OCI-LY3 (cell line): Measurements from ENCODE around the gene MARCHF4.

Experiments used
- H2AFZ ChIP-seq: fragments of 200-600, 300-600 bp; shearing (Covaris generic); 2 replicates; pipeline ENCODE4 v1.6.0; 2014; ENCODE audit warnings: antibody characterized with exemption, low read depth, low read length
- H3K27ac ChIP-seq: fragments of 200-600, 300-600 bp; sonication (generic); 2 replicates; pipeline ENCODE4 v1.5.1; 2014; ENCODE audit warnings: mild to moderate bottlenecking, low read length, moderate library complexity, mixed read lengths
- H3K27me3 ChIP-seq: fragments of 200-600, 300-600 bp; sonication (generic); 2 replicates; pipeline ENCODE4 v1.6.1; 2014; ENCODE audit warnings: low read depth, low read length, mixed read lengths
- H3K36me3 ChIP-seq: fragments of 200-600, 300-600 bp; sonication (generic); replicated peaks from 2 replicates; pipeline ENCODE3; 2014; ENCODE audit warnings: low read depth, low read length, mixed read lengths
- H3K4me1 ChIP-seq: fragments of 300-600, 200-600 bp; sonication (generic); 2 replicates; pipeline ENCODE4 v1.6.1; 2014; ENCODE audit warnings: low read length, mixed read lengths
- H3K4me2 ChIP-seq: fragments of 200-600, 300-600 bp; sonication (generic); 2 replicates; pipeline ENCODE4 v1.6.1; 2014; ENCODE audit warnings: low read length, mixed read lengths
- H3K4me3 ChIP-seq: fragments of 300-600, 200-600 bp; sonication (generic); 2 replicates; pipeline ENCODE4 v1.5.1; 2014; ENCODE audit warnings: antibody characterized with exemption, mild to moderate bottlenecking, low read length, moderate library complexity
- H3K79me2 ChIP-seq: fragments of 300-600, 200-600 bp; shearing (Covaris generic); 2 replicates; pipeline ENCODE4 v1.6.1; 2014; ENCODE audit warnings: mild to moderate bottlenecking, low read length, mixed read lengths
- H3K9ac ChIP-seq: fragments of 300-600, 200-600 bp; shearing (Covaris generic); 2 replicates; pipeline ENCODE4 v1.6.0; 2014; ENCODE audit warnings: mild to moderate bottlenecking, low read length, moderate library complexity
- H3K9me3 ChIP-seq: fragments of 200-600, 300-600 bp; shearing (Covaris generic); 2 replicates; pipeline ENCODE4 v1.6.1; 2014; ENCODE audit warnings: low read length, mixed read lengths; ENCODE audit not compliant: insufficient read depth
- H4K20me1 ChIP-seq: fragments of 200-600, 300-600 bp; sonication (generic); 2 replicates; pipeline ENCODE4 v1.6.1; 2016; ENCODE audit warnings: low read length, mixed read lengths; ENCODE audit not compliant: insufficient read depth
- CTCF ChIP-seq: fragments of 200-600, 300-600 bp; sonication (generic); IDR thresholded peaks from 2 replicates; pipeline ENCODE4 v1.5.1; 2014; ENCODE audit warnings: antibody characterized with exemption, low read length, low read depth
- EZH2phosphoT487 ChIP-seq: fragments of 200-600 bp; shearing (Covaris generic); IDR thresholded peaks from 2 replicates; pipeline ENCODE4 v1.6.1; 2018; ENCODE audit warnings: antibody characterized with exemption, mixed run types, low read depth

Gene MARCHF4

GRCh38 chr2:216406826-216407225 lies 34.5 kb upstream of the MARCHF4 start:
- peaks cover 6% of the 10 kb centered on the region; the same call in 1 of the 2 replicates for H3K27me3 ChIP-seq
- no peak overlapping the region for H3K9ac ChIP-seq
- H3K36me3 ChIP-seq = no peaks in the 10 kb centered on the region
- no peaks in the 10 kb centered on the region for H3K9me3 ChIP-seq
- no peak overlapping the region for H3K4me2 ChIP-seq
- no peak overlapping the region for H3K4me3 ChIP-seq
- H2AFZ ChIP-seq = no peak overlapping the region
- H3K79me2 ChIP-seq = no peaks in the 10 kb centered on the region
- TF ChIP-seq EZH2phosphoT487 (no peak), CTCF (no peak)
- no peaks in the 10 kb centered on the region for H4K20me1 ChIP-seq
- peaks cover 17% of the 10 kb centered on the region for H3K4me1 ChIP-seq
- H3K27ac ChIP-seq = no peak overlapping the region

GRCh38 chr2:216405588-216405987 lies 33.3 kb upstream of the MARCHF4 start:
- H3K79me2 ChIP-seq = no peaks in the 10 kb centered on the region
- TF ChIP-seq EZH2phosphoT487 (no peak), CTCF (no peak)
- H3K4me1 ChIP-seq = peaks cover 8% of the 10 kb centered on the region
- peaks cover 6% of the 10 kb centered on the region; the same call in 1 of the 2 replicates for H3K27me3 ChIP-seq
- H3K9me3 ChIP-seq = no peaks in the 10 kb centered on the region
- no peak overlapping the region for H2AFZ ChIP-seq
- no peak overlapping the region for H3K4me2 ChIP-seq
- H3K36me3 ChIP-seq = no peaks in the 10 kb centered on the region
- no peak overlapping the region for H3K9ac ChIP-seq
- H3K4me3 ChIP-seq = no peak overlapping the region
- no peak overlapping the region for H3K27ac ChIP-seq
- no peaks in the 10 kb centered on the region for H4K20me1 ChIP-seq

GRCh38 chr2:216404010-216404618 lies 31.8 kb upstream of the MARCHF4 start:
- Histone ChIP-seq H3K9ac (no peak overlapping the region), H3K27ac (no peak overlapping the region), H3K9me3 (no peaks in the 10 kb centered on the region), H3K4me3 (no peak overlapping the region), H3K79me2 (no peaks in the 10 kb centered on the region), H3K4me1 (peaks cover 6% of the 10 kb centered on the region; the same call in 1 of the 2 replicates), H3K4me2 (no peak overlapping the region), H3K27me3 (peaks cover 6% of the 10 kb centered on the region; the same call in 1 of the 2 replicates), H4K20me1 (no peaks in the 10 kb centered on the region), H2AFZ (0 out of 2 replicates have a peak overlapping the region, but pooled peaks have one; percentile 30), H3K36me3 (no peaks in the 10 kb centered on the region)
- no peak for TF ChIP-seq EZH2phosphoT487
- peak; percentile 46 for TF ChIP-seq CTCF

- H3K27me3 ChIP-seq = peaks cover 6% of the 10 kb centered on the region; the same call in 1 of the 2 replicates
- H3K36me3 ChIP-seq = no peaks in the 10 kb centered on the region
- H3K4me2 ChIP-seq = no peak overlapping the region
- no peak overlapping the region for H3K4me3 ChIP-seq
- peaks cover 6% of the 10 kb centered on the region; the same call in 1 of the 2 replicates for H3K4me1 ChIP-seq
- no peak overlapping the region for H3K27ac ChIP-seq
- H3K9me3 ChIP-seq = no peaks in the 10 kb centered on the region
- H4K20me1 ChIP-seq = no peaks in the 10 kb centered on the region
- H3K9ac ChIP-seq = no peak overlapping the region
- no peaks in the 10 kb centered on the region for H3K79me2 ChIP-seq
- H2AFZ ChIP-seq = no peak overlapping the region
- no peak for TF ChIP-seq EZH2phosphoT487
Observed at GRCh38 chr2:216402751-216403150, 30.5 kb upstream of the MARCHF4 start.
